ENCODE data around the gene B3GNT2.

The B3GNT2 gene

DNA sequence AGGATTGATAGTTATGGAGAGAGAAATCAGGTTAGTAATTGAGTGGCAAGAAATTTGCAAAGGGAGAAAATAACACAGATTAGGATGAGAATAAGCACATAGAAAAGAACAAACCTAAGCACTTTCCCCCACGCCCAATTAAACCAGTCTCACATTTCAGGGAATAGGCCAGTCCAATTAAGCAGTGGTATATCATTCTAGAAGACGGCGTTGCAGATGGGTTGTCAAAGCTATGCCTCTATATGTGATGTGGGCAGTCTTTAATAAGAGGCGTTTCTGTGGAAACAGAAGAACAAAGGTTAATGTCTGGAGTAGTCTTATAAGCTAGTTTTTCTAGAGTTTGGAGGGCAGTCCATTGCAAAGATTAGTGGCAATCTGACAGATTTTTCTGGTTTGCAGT lies 61.6 kb downstream of the B3GNT2 start:
- POLR2A ChIA-PET: no interaction called here

DNA sequence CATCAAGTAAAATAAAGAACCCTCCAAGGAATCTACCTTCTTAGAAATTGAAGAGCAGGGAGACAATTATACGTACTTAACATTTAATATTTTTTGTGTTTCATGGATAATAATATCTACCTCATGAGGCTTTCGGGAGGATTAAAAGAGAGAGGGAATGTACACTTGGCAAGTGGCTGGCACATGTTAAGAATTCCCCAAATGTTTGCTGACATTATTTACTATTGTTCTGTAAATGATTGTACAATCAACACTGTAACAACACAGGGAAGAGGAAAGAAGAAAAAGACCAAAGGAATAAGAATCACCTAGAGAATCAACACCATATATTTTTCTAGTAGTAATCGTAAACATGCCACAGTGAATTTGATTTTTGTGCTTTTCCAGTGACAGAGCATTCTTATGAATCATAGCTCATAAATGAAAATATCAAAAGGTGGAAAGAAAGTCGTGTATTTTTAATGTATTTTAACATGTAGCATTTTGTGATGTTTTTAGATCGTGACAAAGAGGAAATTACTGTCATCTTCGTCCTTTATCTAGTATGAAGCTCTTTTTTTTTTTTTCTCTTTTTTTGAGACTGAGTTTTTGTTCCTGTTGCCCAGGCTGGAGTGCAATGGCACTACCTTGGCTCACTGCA lies 67.3 kb downstream of the B3GNT2 start:
- H3K4me3 ChIP-seq (ENCODE audit: low read depth, low read length): no peak overlapping the region
- ChIA-PET POLR2A (no interaction called here), CTCF (no interaction called here)
- no peaks in the 10 kb centered on the region for H3K36me3 ChIP-seq (ENCODE audit: control insufficient read depth in 2 of 2, insufficient read depth in 1 of 2, low read length in 2 of 2)
- no peak overlapping the region for H3K27ac ChIP-seq (ENCODE audit: extremely low read depth, low read depth, low read length)
- H3K4me1 ChIP-seq (ENCODE audit: control insufficient read depth, insufficient read depth, low read length): no peaks in the 10 kb centered on the region
- TF ChIP-seq ZNF548 (tag by site-specific recombination; IDR thresholded peaks at IDR 0.05) (no peak), ZNF426 (tag by site-specific recombination; IDR thresholded peaks at IDR 0.05) (no peak), KLF7 (tag by site-specific recombination; IDR thresholded peaks at IDR 0.05; ENCODE audit: borderline replicate concordance) (no peak), ZNF341 (tag by site-specific recombination; IDR thresholded peaks at IDR 0.05; ENCODE audit: low read depth) (no peak), ZNF266 (tag by site-specific recombination; IDR thresholded peaks at IDR 0.05; ENCODE audit: low read depth) (no peak), ZNF785 (tag by site-specific recombination; IDR thresholded peaks at IDR 0.05) (no peak)
- H3K9me3 ChIP-seq (ENCODE audit: control insufficient read depth, insufficient read depth, low read depth, low read length): no peaks in the 10 kb centered on the region

More for the DNA sequence above, 61.6 kb downstream of the B3GNT2 start:
- Histone ChIP-seq H3K36me3 (ENCODE audit: control insufficient read depth in 2 of 2, insufficient read depth in 1 of 2, low read length in 2 of 2) (no peaks in the 10 kb centered on the region), H3K4me1 (ENCODE audit: control insufficient read depth, insufficient read depth, low read length) (no peaks in the 10 kb centered on the region; the same call in 1 of the 2 replicates), H3K4me3 (ENCODE audit: low read depth, low read length) (no peak overlapping the region), H3K9me3 (ENCODE audit: control insufficient read depth, insufficient read depth, low read depth, low read length) (no peaks in the 10 kb centered on the region), H3K27ac (ENCODE audit: extremely low read depth, low read depth, low read length) (no peak overlapping the region)
- CTCF ChIA-PET: no interaction called here
- TF ChIP-seq ZNF2 (tag by site-specific recombination; IDR thresholded peaks at IDR 0.05) (no peak), IKZF3 (tag by site-specific recombination; IDR thresholded peaks at IDR 0.05) (no peak), ZNF202 (tag by site-specific recombination; IDR thresholded peaks at IDR 0.05; ENCODE audit: borderline replicate concordance) (no peak), KLF1 (tag by site-specific recombination; IDR thresholded peaks at IDR 0.05) (no peak), ZBTB1 (tag by site-specific recombination; IDR thresholded peaks at IDR 0.05) (no peak), ZNF707 (tag by site-specific recombination; IDR thresholded peaks at IDR 0.05) (no peak), WT1 (tag by site-specific recombination; IDR thresholded peaks at IDR 0.05) (no peak)
- TF ChIP-seq, protein P1, sequence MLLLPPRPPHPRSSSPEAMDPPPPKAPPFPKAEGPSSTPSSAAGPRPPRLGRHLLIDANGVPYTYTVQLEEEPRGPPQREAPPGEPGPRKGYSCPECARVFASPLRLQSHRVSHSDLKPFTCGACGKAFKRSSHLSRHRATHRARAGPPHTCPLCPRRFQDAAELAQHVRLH (tag by site-specific recombination; IDR thresholded peaks at IDR 0.05): no peak
- TF ChIP-seq, protein P2, sequence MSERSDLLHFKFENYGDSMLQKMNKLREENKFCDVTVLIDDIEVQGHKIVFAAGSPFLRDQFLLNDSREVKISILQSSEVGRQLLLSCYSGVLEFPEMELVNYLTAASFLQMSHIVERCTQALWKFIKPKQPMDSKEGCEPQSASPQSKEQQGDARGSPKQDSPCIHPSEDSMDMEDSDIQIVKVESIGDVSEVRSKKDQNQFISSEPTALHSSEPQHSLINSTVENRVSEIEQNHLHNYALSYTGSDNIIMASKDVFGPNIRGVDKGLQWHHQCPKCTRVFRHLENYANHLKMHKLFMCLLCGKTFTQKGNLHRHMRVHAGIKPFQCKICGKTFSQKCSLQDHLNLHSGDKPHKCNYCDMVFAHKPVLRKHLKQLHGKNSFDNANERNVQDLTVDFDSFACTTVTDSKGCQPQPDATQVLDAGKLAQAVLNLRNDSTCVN (tag by site-specific recombination; optimal IDR thresholded peaks at IDR 0.05): no peak
- TF ChIP-seq, protein P3, sequence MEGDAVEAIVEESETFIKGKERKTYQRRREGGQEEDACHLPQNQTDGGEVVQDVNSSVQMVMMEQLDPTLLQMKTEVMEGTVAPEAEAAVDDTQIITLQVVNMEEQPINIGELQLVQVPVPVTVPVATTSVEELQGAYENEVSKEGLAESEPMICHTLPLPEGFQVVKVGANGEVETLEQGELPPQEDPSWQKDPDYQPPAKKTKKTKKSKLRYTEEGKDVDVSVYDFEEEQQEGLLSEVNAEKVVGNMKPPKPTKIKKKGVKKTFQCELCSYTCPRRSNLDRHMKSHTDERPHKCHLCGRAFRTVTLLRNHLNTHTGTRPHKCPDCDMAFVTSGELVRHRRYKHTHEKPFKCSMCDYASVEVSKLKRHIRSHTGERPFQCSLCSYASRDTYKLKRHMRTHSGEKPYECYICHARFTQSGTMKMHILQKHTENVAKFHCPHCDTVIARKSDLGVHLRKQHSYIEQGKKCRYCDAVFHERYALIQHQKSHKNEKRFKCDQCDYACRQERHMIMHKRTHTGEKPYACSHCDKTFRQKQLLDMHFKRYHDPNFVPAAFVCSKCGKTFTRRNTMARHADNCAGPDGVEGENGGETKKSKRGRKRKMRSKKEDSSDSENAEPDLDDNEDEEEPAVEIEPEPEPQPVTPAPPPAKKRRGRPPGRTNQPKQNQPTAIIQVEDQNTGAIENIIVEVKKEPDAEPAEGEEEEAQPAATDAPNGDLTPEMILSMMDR (tag by site-specific recombination; IDR thresholded peaks at IDR 0.05): no peak

DNA sequence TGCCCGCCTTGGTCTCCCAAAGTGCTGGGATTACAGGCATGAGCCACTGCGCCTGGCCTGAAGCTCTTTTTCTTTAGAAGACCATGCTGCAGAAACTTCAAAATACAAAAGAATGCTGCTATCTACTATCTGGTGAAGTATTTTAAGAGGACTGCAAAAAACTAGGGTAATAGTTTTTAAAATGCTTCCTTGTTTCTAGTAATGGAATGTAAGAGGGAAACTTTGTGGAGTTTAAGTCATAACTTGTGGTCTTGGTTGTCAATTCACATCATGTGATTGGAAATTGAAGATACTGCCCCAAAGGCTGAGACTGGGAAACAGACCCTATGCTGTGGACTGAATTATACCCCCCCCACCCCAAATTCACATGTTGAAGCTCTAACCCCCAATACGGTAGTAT lies 68.3 kb downstream of the B3GNT2 start:
- no peak overlapping the region for H3K4me3 ChIP-seq (ENCODE audit: low read depth, low read length)
- TF ChIP-seq ZNF394 (tag by site-specific recombination; IDR thresholded peaks at IDR 0.05; ENCODE audit: borderline replicate concordance): no peak
- TF ChIP-seq ZNF174 (tag by site-specific recombination; IDR thresholded peaks at IDR 0.05): no peak
- no peak for TF ChIP-seq SCRT2 (tag by site-specific recombination; IDR thresholded peaks at IDR 0.05)
- POLR2A ChIA-PET: interaction anchor here (0.6 kb wide), 1 partner anchor 152 kb away, joined by 3 read pairs; no protein-coding TSS in a partner anchor
- no peaks in the 10 kb centered on the region for H3K9me3 ChIP-seq (ENCODE audit: control insufficient read depth, insufficient read depth, low read depth, low read length)
- H3K4me1 ChIP-seq (ENCODE audit: control insufficient read depth, insufficient read depth, low read length): no peaks in the 10 kb centered on the region
- CTCF ChIA-PET: no interaction called here
- H3K27ac ChIP-seq (ENCODE audit: extremely low read depth, low read depth, low read length): no peak overlapping the region
- no peaks in the 10 kb centered on the region for H3K36me3 ChIP-seq (ENCODE audit: control insufficient read depth in 2 of 2, insufficient read depth in 1 of 2, low read length in 2 of 2)
